ENCODE results near the gene LMO7.
"Not testable (repeated sequence)": the region's sequence is repeated elsewhere in the genome, so short reads cannot be mapped to it uniquely, and the experiment has no call there.

LMO7 gene

GRCh38 chr13:75699062-75699461 lies 62.9 kb downstream of the LMO7 start:
- Histone ChIP-seq H3K9me2 (ENCODE audit: low read depth, low read length) (no peaks in the 10 kb centered on the region), H4K20me1 (ENCODE audit: insufficient read depth, low read length) (no peaks in the 10 kb centered on the region), H3K27ac (ENCODE audit: low read depth, low read length, poor library complexity, severe bottlenecking) (no peak overlapping the region), H3K4me1 (ENCODE audit: insufficient read depth, low read length, severe bottlenecking) (peaks cover 4% of the 10 kb centered on the region), H3K36me3 (ENCODE audit: insufficient read depth, low read length) (no peaks in the 10 kb centered on the region), H3K4me2 (ENCODE audit: low read length) (no peak overlapping the region), H3K27me3 (ENCODE audit: insufficient read depth, low read length) (no peaks in the 10 kb centered on the region), H3K4me3 (ENCODE audit: low read depth, low read length, poor library complexity, severe bottlenecking) (no peak overlapping the region), H3F3A (ENCODE audit: insufficient read depth, low read length) (no peaks in the 10 kb centered on the region), H2AFZ (ENCODE audit: low read length) (no peak overlapping the region), H3K79me2 (ENCODE audit: insufficient read depth, low read length) (no peaks in the 10 kb centered on the region), H3K9me3 (ENCODE audit: low read length) (no peaks in the 10 kb centered on the region), H3K9ac (ENCODE audit: low read length) (no peak overlapping the region)
- no peak for TF ChIP-seq CTCF (IDR thresholded peaks at IDR 0.05; ENCODE audit: low read length)
- TF ChIP-seq EZH2 (IDR thresholded peaks at IDR 0.05; ENCODE audit: borderline replicate concordance, low read length): no peak

GRCh38 chr13:75699717-75700116 lies 63.6 kb downstream of the LMO7 start:
- not testable (repeated sequence) for H3K27ac ChIP-seq (ENCODE audit: low read depth, low read length, poor library complexity, severe bottlenecking); H3K4me3 ChIP-seq (ENCODE audit: low read depth, low read length, poor library complexity, severe bottlenecking); H2AFZ ChIP-seq (ENCODE audit: low read length); H3K9me3 ChIP-seq (ENCODE audit: low read length); H3K36me3 ChIP-seq (ENCODE audit: insufficient read depth, low read length); H3K4me2 ChIP-seq (ENCODE audit: low read length); H3K9ac ChIP-seq (ENCODE audit: low read length); H3K4me1 ChIP-seq (ENCODE audit: insufficient read depth, low read length, severe bottlenecking); H3F3A ChIP-seq (ENCODE audit: insufficient read depth, low read length); H3K9me2 ChIP-seq (ENCODE audit: low read depth, low read length); H4K20me1 ChIP-seq (ENCODE audit: insufficient read depth, low read length); H3K79me2 ChIP-seq (ENCODE audit: insufficient read depth, low read length); H3K27me3 ChIP-seq (ENCODE audit: insufficient read depth, low read length)

GRCh38 chr13:75700552-75700951 lies 64.4 kb downstream of the LMO7 start:
- TF ChIP-seq EZH2 (IDR thresholded peaks at IDR 0.05; ENCODE audit: borderline replicate concordance, low read length) (no peak), CTCF (IDR thresholded peaks at IDR 0.05; ENCODE audit: low read length) (no peak)
- Histone ChIP-seq H3K9me2 (ENCODE audit: low read depth, low read length) (no peaks in the 10 kb centered on the region), H3K9me3 (ENCODE audit: low read length) (no peaks in the 10 kb centered on the region), H3K4me3 (ENCODE audit: low read depth, low read length, poor library complexity, severe bottlenecking) (no peak overlapping the region), H3K4me2 (ENCODE audit: low read length) (no peak overlapping the region), H3K36me3 (ENCODE audit: insufficient read depth, low read length) (no peaks in the 10 kb centered on the region), H3K9ac (ENCODE audit: low read length) (no peak overlapping the region), H3K27me3 (ENCODE audit: insufficient read depth, low read length) (no peaks in the 10 kb centered on the region), H3F3A (ENCODE audit: insufficient read depth, low read length) (no peaks in the 10 kb centered on the region), H4K20me1 (ENCODE audit: insufficient read depth, low read length) (no peaks in the 10 kb centered on the region), H3K4me1 (ENCODE audit: insufficient read depth, low read length, severe bottlenecking) (peaks cover 4% of the 10 kb centered on the region), H3K79me2 (ENCODE audit: insufficient read depth, low read length) (peaks cover 7% of the 10 kb centered on the region; the same call in 1 of the 2 replicates), H3K27ac (ENCODE audit: low read depth, low read length, poor library complexity, severe bottlenecking) (no peak overlapping the region), H2AFZ (ENCODE audit: low read length) (no peak overlapping the region)

GRCh38 chr13:75702476-75702875 lies 66.3 kb downstream of the LMO7 start:
- no peaks in the 10 kb centered on the region for H3K9me2 ChIP-seq (ENCODE audit: low read depth, low read length)
- H3K79me2 ChIP-seq (ENCODE audit: insufficient read depth, low read length): peaks cover 11% of the 10 kb centered on the region; the same call in 1 of the 2 replicates
- H2AFZ ChIP-seq (ENCODE audit: low read length): no peak overlapping the region
- TF ChIP-seq CTCF (IDR thresholded peaks at IDR 0.05; ENCODE audit: low read length): no peak
- no peak for TF ChIP-seq EZH2 (IDR thresholded peaks at IDR 0.05; ENCODE audit: borderline replicate concordance, low read length)
- no peak overlapping the region for H3K4me2 ChIP-seq (ENCODE audit: low read length)
- no peak overlapping the region for H3K9ac ChIP-seq (ENCODE audit: low read length)
- H3K9me3 ChIP-seq (ENCODE audit: low read length): no peaks in the 10 kb centered on the region
- no peaks in the 10 kb centered on the region for H3K4me1 ChIP-seq (ENCODE audit: insufficient read depth, low read length, severe bottlenecking)
- H3F3A ChIP-seq (ENCODE audit: insufficient read depth, low read length): no peaks in the 10 kb centered on the region
- H3K4me3 ChIP-seq (ENCODE audit: low read depth, low read length, poor library complexity, severe bottlenecking): no peak overlapping the region
- H3K36me3 ChIP-seq (ENCODE audit: insufficient read depth, low read length): no peaks in the 10 kb centered on the region
- no peak overlapping the region for H3K27ac ChIP-seq (ENCODE audit: low read depth, low read length, poor library complexity, severe bottlenecking)
- no peaks in the 10 kb centered on the region for H3K27me3 ChIP-seq (ENCODE audit: insufficient read depth, low read length)
- no peaks in the 10 kb centered on the region for H4K20me1 ChIP-seq (ENCODE audit: insufficient read depth, low read length)
